Measurements from ENCODE around the gene C5AR2. TPM values are rescaled to one million over a fixed set of nuclear protein-coding genes. Genes with fewer than 3 reads are reported as not detected.

Gene C5AR2
- polyA plus RNA-seq, 1 donor (not counting 4 experiments of a cell fraction or from before 2014, with no cell fraction given): not detected

DNA sequence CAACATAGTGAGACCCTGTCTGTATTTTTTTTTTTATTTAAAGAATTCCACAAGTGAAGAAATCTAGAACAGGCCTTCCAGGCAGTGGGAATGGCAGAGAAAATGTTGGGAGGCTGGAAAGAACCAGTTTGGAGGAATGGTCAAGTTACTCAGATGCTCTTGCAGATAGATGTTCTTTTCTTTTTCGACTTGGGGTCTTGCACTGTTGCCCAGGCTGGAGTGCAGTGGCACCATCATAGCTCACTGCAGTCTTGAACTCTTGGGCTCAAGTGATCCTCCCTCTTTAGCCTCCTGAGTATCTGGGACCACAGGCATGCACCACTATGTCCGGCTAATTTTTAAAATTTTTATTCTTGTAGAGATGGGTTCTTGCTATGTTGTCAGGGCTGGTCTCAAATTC lies 21.7 kb upstream of the C5AR2 start:
- Histone ChIP-seq H3K4me2 (ENCODE audit: control insufficient read depth, extremely low read depth, insufficient read depth, low read depth, low read length) (no peak overlapping the region), H3K9ac (ENCODE audit: control insufficient read depth, extremely low read depth, insufficient read depth, low read length) (no peak overlapping the region), H4K20me1 (ENCODE audit: control insufficient read depth, extremely low read depth, insufficient read depth, low read length) (no peaks in the 10 kb centered on the region), H3K27ac (ENCODE audit: control insufficient read depth, insufficient read depth, low read length) (no peak overlapping the region), H3K36me3 (ENCODE audit: control insufficient read depth in 2 of 2, extremely low read depth in 1 of 2, insufficient read depth in 2 of 2, low read length in 2 of 2) (no peaks in the 10 kb centered on the region), H3K9me1 (ENCODE audit: control insufficient read depth, extremely low read depth, insufficient read depth, low read length) (no peaks in the 10 kb centered on the region), H3K9me3 (ENCODE audit: control insufficient read depth, low read depth, low read length) (no peaks in the 10 kb centered on the region), H2AFZ (ENCODE audit: control insufficient read depth, low read length) (no peak overlapping the region), H3K27me3 (ENCODE audit: control insufficient read depth, extremely low read depth, insufficient read depth, low read length) (peaks cover 3% of the 10 kb centered on the region), H3K79me2 (ENCODE audit: control insufficient read depth, insufficient read depth, low read length) (no peaks in the 10 kb centered on the region), H3K4me3 (ENCODE audit: control insufficient read depth in 2 of 3, extremely low read depth in 1 of 3, insufficient read depth in 2 of 3, low read depth in 1 of 3, low read length in 3 of 3) (no peak overlapping the region), H3K4me1 (ENCODE audit: control insufficient read depth, extremely low read depth, insufficient read depth, low read length) (peaks cover 3% of the 10 kb centered on the region)
- DNase-seq (ENCODE audit: low read depth, low spot score): no peak
- FAIRE-seq: no peak
- TF ChIP-seq, protein P1, sequence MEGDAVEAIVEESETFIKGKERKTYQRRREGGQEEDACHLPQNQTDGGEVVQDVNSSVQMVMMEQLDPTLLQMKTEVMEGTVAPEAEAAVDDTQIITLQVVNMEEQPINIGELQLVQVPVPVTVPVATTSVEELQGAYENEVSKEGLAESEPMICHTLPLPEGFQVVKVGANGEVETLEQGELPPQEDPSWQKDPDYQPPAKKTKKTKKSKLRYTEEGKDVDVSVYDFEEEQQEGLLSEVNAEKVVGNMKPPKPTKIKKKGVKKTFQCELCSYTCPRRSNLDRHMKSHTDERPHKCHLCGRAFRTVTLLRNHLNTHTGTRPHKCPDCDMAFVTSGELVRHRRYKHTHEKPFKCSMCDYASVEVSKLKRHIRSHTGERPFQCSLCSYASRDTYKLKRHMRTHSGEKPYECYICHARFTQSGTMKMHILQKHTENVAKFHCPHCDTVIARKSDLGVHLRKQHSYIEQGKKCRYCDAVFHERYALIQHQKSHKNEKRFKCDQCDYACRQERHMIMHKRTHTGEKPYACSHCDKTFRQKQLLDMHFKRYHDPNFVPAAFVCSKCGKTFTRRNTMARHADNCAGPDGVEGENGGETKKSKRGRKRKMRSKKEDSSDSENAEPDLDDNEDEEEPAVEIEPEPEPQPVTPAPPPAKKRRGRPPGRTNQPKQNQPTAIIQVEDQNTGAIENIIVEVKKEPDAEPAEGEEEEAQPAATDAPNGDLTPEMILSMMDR (optimal IDR thresholded peaks at IDR 0.05 in 1 of 3, IDR thresholded peaks at IDR 0.05 in 1 of 3, conservative IDR thresholded peaks at IDR 0.05 in 1 of 3; ENCODE audit: extremely low read depth in 1 of 3, insufficient read depth in 2 of 3, low read length in 3 of 3): no peak
- TF ChIP-seq EZH2 (IDR thresholded peaks at IDR 0.05; ENCODE audit: low read length): no peak
- dilution Hi-C loops (cut with MboI; ENCODE audit: extremely low pct_ligation_motif_present, low sequenced_read_pairs): no loop called here

DNA sequence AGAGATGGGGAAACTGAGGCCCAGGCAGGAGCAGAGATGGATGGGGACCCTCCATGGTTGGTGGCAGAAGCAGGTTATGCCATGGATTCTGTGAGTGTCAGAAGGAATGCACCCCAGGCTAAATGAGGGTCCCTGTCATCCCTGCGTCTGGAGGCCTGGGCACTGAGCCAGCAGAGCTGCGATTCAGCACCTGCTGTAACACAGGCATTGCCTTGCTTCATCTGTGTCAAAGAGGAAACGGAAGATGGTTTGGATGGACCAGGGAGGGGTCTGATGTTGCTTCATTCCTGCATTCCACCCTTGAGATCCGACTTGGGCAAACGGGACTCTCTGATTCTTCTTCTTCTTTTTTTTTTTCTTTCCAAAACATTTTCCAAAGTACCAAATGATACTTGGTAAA lies 21.2 kb upstream of the C5AR2 start:
- no peak overlapping the region for H3K9ac ChIP-seq (ENCODE audit: control insufficient read depth, extremely low read depth, insufficient read depth, low read length)
- H3K79me2 ChIP-seq (ENCODE audit: control insufficient read depth, insufficient read depth, low read length): no peaks in the 10 kb centered on the region
- H3K9me1 ChIP-seq (ENCODE audit: control insufficient read depth, extremely low read depth, insufficient read depth, low read length): no peaks in the 10 kb centered on the region
- no peaks in the 10 kb centered on the region for H3K36me3 ChIP-seq (ENCODE audit: control insufficient read depth in 2 of 2, extremely low read depth in 1 of 2, insufficient read depth in 2 of 2, low read length in 2 of 2)
- H3K9me3 ChIP-seq (ENCODE audit: control insufficient read depth, low read depth, low read length): no peaks in the 10 kb centered on the region
- no peak overlapping the region for H2AFZ ChIP-seq (ENCODE audit: control insufficient read depth, low read length)
- H3K4me2 ChIP-seq (ENCODE audit: control insufficient read depth, extremely low read depth, insufficient read depth, low read depth, low read length): no peak overlapping the region
- no peak overlapping the region for H3K27ac ChIP-seq (ENCODE audit: control insufficient read depth, insufficient read depth, low read length)
- no peak overlapping the region for H3K4me3 ChIP-seq (ENCODE audit: control insufficient read depth in 2 of 3, extremely low read depth in 1 of 3, insufficient read depth in 2 of 3, low read depth in 1 of 3, low read length in 3 of 3)
- DNase-seq (ENCODE audit: low read depth, low spot score) (no peak), FAIRE-seq (no peak)
- peaks cover 3% of the 10 kb centered on the region for H3K27me3 ChIP-seq (ENCODE audit: control insufficient read depth, extremely low read depth, insufficient read depth, low read length)
- H4K20me1 ChIP-seq (ENCODE audit: control insufficient read depth, extremely low read depth, insufficient read depth, low read length): no peaks in the 10 kb centered on the region
- TF ChIP-seq, protein P1 (optimal IDR thresholded peaks at IDR 0.05 in 1 of 3, IDR thresholded peaks at IDR 0.05 in 1 of 3, conservative IDR thresholded peaks at IDR 0.05 in 1 of 3; ENCODE audit: extremely low read depth in 1 of 3, insufficient read depth in 2 of 3, low read length in 3 of 3): no peak
- no peak for TF ChIP-seq EZH2 (IDR thresholded peaks at IDR 0.05; ENCODE audit: low read length)
- dilution Hi-C loops (cut with MboI; ENCODE audit: extremely low pct_ligation_motif_present, low sequenced_read_pairs): no loop called here
- H3K4me1 ChIP-seq (ENCODE audit: control insufficient read depth, extremely low read depth, insufficient read depth, low read length): peaks cover 3% of the 10 kb centered on the region

Data from keratinocyte (primary cell).